HUDEP-2 (cell line): ENCODE data around the gene ANKRD55.

Experiments
- DNase-seq, 76 experiments: peaks; one replicate each; lab custom pipeline; 2025; ENCODE audit not compliant: unreplicated experiment in 76 of 76; lab: John Stamatoyannopoulos, UW

Gene ANKRD55

GRCh38 chr5:56056875-56057274, 176.3 kb downstream of the ANKRD55 start:
- DNase-seq = no peak

DNA sequence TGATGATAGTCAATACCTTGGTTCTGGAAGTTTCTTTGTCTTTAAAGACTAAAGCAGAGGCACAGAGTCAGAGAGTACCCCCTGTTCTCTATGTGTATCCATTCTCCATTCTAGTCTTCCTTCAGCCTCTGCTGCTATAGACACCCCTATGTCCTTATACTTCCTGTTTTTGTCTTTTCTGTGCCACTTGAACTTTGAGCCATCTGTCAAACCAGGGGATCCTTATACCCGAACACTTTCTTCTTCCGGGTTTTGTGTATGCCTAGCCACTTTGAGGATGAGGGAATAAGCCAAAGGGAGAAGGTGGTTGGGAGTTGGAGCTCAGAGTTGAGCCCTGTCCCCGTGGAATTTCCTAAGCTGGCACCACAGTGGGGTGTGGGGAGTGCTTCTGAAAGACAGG, 177.3 kb downstream of the ANKRD55 start:
- no peak for DNase-seq

DNA sequence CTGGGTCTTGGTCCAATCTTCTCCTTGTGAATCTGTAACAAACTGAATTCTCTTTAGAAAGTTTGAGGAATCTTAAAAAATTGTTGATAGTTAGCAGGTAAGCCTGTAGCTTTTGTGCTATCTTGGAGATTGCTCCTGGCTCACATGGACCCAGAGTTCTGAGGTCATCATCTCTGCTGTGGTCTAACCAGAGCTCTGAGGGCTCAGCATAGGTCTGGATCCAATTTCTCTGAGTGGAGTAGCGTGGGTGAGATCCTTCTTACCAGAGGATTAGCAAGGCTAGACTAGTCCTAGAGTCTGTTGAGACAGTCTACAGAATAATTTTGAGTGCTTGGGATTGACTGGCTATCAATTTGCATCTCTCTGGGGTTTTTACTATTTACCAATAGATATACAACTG, 177.8 kb downstream of the ANKRD55 start:
- no peak for DNase-seq

DNA sequence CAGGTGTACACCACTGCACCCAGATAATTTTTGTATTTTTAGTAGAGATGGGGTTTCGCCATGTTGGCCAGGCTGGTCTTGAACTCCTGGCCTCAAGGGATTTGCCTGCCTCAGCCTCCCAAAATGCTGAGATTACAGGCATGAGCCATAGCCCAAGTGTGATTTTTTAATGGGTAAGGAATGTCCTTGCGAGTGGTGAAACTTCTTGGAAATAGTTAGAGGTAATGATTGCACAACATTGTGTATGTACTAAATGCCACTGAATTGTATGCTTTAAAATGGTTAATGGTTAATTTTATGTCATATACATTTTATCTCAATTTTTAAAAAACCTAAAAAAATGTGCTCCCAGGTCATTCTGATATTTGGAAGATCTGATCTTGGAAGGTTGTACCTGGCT, 178.5 kb downstream of the ANKRD55 start:
- DNase-seq = no peak

DNA sequence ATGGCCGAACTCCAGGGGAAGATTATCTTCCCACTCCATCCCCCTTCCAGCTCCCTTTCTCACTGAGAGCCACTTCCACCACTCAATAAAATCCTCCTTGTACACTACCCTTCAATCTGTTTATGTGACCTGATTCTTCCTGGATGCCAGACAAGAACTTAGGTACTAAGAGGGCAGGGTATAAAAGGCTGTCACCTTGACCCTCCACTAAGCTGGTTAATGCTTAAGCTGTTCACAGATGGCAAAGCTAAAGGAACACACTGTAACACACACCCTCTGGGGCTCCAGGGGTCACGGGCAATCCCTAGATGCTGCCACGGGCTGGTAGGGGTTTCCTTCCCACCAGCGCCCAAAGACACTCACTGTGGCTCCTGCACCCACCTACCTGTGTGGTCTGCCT, 179.8 kb downstream of the ANKRD55 start:
- no peak for DNase-seq

DNA sequence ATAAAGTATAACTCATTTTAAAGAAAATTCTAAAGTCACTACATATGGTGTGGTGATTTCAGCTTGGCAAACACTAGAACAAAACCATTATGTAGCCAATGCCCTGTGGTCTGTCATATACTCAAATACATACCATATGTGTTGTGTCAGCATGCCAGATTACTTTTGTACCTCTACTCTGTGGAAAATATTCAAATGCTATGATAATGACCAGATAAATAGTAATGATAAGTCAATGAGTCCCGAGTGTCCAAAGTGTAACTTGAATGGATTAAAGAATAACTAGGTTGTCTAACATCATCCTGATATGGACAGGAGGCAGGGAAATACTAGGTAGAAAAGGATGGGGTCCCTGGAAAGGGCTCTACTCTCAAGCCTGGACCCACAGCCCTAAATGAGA, 180.4 kb downstream of the ANKRD55 start:
- no peak for DNase-seq

DNA sequence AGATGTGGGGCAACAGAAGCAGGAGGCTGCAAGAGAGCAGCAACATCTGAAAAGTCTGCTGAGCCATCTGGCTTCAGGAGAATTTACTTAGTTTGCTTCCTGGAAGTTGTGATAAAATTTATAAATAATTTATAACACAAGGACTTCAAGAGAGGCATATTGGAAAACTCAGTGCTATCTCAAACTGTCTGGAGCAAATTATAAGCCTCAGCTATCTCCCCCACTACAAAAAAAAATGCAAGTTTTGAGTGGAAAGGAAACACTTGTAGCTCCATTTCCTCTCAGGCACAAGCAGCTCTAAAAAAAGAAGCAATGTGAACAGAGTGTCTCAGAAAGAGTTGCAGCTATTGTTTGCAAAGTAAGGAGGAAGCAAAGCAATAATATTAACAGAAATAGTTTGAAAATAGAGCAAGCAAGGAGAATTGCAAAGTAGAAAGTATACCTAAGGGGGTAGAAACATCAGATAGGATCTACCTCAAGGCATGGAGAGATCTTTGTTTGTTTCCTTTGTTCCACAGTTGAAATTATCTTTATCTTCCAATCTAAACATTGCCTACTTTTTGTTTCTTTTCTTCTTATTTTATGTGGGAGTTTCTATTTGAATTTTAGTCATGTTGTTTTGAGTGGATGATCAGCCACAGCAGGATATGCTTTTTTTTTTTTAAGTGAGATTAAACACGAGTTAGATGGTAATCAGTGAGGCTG, 182.4 kb downstream of the ANKRD55 start:
- DNase-seq = no peak
